Measurements from ENCODE around the gene AADACL4. TPM values are rescaled to one million over a fixed set of nuclear protein-coding genes. Genes with fewer than 3 reads are reported as not detected.

Gene AADACL4
- total and polyA plus RNA-seq, 2 of the 8 experiments (the other 6 are each of a cell fraction or from before 2014, with no cell fraction given), result 0.08 TPM; not detected in 1

GRCh38 chr1:12594490-12594889 is 49.4 kb upstream of the AADACL4 start:
- H3K4me3 ChIP-seq (ENCODE audit: extremely low read depth in 1 of 4, insufficient read depth in 2 of 4, low read depth in 3 of 4, low read length in 4 of 4), result peak overlapping the region; percentile 22 to 66 (median 38); a peak in 5 of 8 replicates
- H2BK5ac ChIP-seq (ENCODE audit: low read depth, low read length), result 0 out of 2 replicates have a peak overlapping the region, but pooled peaks have one; percentile 9
- H2BK15ac ChIP-seq (ENCODE audit: low read length), result peak overlapping the region; percentile 12; the same call in 1 of the 2 replicates
- no peak overlapping the region for H2AFZ ChIP-seq (ENCODE audit: low read length)
- no peak overlapping the region for H2BK20ac ChIP-seq (ENCODE audit: low read length)
- peaks cover 9% of the 10 kb centered on the region; the same call in 1 of the 2 replicates for H3K23me2 ChIP-seq (ENCODE audit: low read depth, low read length)
- H3K9me3 ChIP-seq (ENCODE audit: insufficient read depth in 2 of 2, low read depth in 1 of 2, low read length in 1 of 2), result no peaks in the 10 kb centered on the region
- H3K36me3 ChIP-seq (ENCODE audit: control insufficient read depth in 2 of 4, insufficient read depth in 4 of 4, low read length in 3 of 4), result no peaks in the 10 kb centered on the region; a peak in 2 of 8 replicates
- peaks cover 4% of the 10 kb centered on the region for H3K79me1 ChIP-seq (ENCODE audit: low read depth, low read length)
- peaks cover 12 to 15% of the 10 kb centered on the region in 2 experiments for H4K20me1 ChIP-seq (replicated peaks in 1 of 2; ENCODE audit: control insufficient read depth in 1 of 2, insufficient read depth in 2 of 2, low read length in 2 of 2)
- no peak overlapping the region for H2BK120ac ChIP-seq (replicated peaks; ENCODE audit: low read depth, low read length)
- CTCF ChIA-PET (ENCODE audit: partially characterized antibody), result interaction anchor here (1.3 to 2.8 kb wide), 5 partner anchors 11 to 319 kb away, joined by 3 to 27 read pairs (median 4); partner anchors contain the start of gene DHRS3
- H4K8ac ChIP-seq (ENCODE audit: extremely low read depth, insufficient read depth, low read length), result 0 out of 2 replicates have a peak overlapping the region, but pooled peaks have one; percentile 72
- peaks cover 10 to 25% (median 16%) of the 10 kb centered on the region in 4 experiments for H3K4me1 ChIP-seq (replicated peaks in 1 of 4; ENCODE audit: control insufficient read depth in 3 of 4, insufficient read depth in 4 of 4, low read length in 3 of 4)
- H3K4ac ChIP-seq (replicated peaks; ENCODE audit: insufficient read length, low read depth, low read length), result no peak overlapping the region
- H2BK12ac ChIP-seq (ENCODE audit: low read depth, low read length), result 0 out of 2 replicates have a peak overlapping the region, but pooled peaks have one; percentile 39
- FAIRE-seq (no peak), DNase-seq (ENCODE audit: low read depth in 1 of 2, low spot score in 2 of 2) (no peak)
- no peak overlapping the region for H3K14ac ChIP-seq (ENCODE audit: insufficient read length)
- H4K5ac ChIP-seq (ENCODE audit: insufficient read length, low read depth, low read length), result no peak overlapping the region
- POLR2A ChIA-PET (ENCODE audit: partially characterized antibody), result interaction anchor here (0.8 to 2.8 kb wide), 6 partner anchors 17 to 52 kb away, joined by 3 to 24 read pairs (median 4); no protein-coding TSS in a partner anchor
- no peak overlapping the region for H3K9ac ChIP-seq (replicated peaks in 1 of 4; ENCODE audit: extremely low read depth in 1 of 4, low read depth in 3 of 4, low read length in 3 of 4)
- no peak overlapping the region for H3K56ac ChIP-seq (replicated peaks; ENCODE audit: insufficient read length, low read depth, low read length)
- peak overlapping the region; percentile 84 to 87 for H3K4me2 ChIP-seq (ENCODE audit: insufficient read depth in 1 of 2, low read depth in 2 of 2, low read length in 2 of 2)
- WGBS, 2 experiments (ENCODE audit: extremely low coverage in 1 of 2, insufficient coverage in 1 of 2, insufficient read length in 1 of 2, insufficient replicate concordance in 2 of 2, low coverage in 1 of 2, low lambda C conversion rate in 2 of 2, missing lambda C conversion rate in 1 of 2), result 61% methylated on average over 6 of the region's 6 CpGs; no CpG with 5 or more reads in 1 of the 2 experiments
- H4K91ac ChIP-seq (replicated peaks; ENCODE audit: insufficient read length, low read length), result peak overlapping the region; percentile 8
- H3K27me3 ChIP-seq (replicated peaks in 1 of 4; ENCODE audit: control insufficient read depth in 3 of 4, extremely low read depth in 1 of 4, insufficient read depth in 3 of 4, low read length in 3 of 4), result peaks cover 0 to 2% (median 0%) of the 10 kb centered on the region in 4 experiments; a peak in 1 of 7 replicates
- H3K27ac ChIP-seq (ENCODE audit: low read depth, low read length), result no peak overlapping the region; the same call in 1 of the 2 replicates
- peaks cover 0 to 40% of the 10 kb centered on the region in 2 experiments; a peak in 2 of 4 replicates for H3K79me2 ChIP-seq (ENCODE audit: control insufficient read depth in 1 of 2, insufficient read depth in 2 of 2, low read length in 2 of 2)
- no peak overlapping the region for H3K23ac ChIP-seq (ENCODE audit: insufficient read length)
- no peak overlapping the region for H3K18ac ChIP-seq (ENCODE audit: extremely low read depth, low read length)
- peak overlapping the region; percentile 75; the same call in 1 of the 2 replicates for H2AK5ac ChIP-seq (ENCODE audit: low read depth, low read length)
- TF ChIP-seq RAD21 (IDR thresholded peaks at IDR 0.05 in 1 of 2, conservative IDR thresholded peaks at IDR 0.05 in 1 of 2; ENCODE audit: low read depth in 2 of 2, low read length in 2 of 2), result no peak; a peak in 1 of 4 replicates
- TF ChIP-seq CBX8 (IDR thresholded peaks at IDR 0.05; ENCODE audit: borderline replicate concordance, low read depth, low read length), result no peak
- peak; percentile 80 for TF ChIP-seq KDM1A (IDR thresholded peaks at IDR 0.05; ENCODE audit: borderline replicate concordance, low read length)
- peak in 2 of 3 experiments; percentile 16; a peak in 2 of 4 replicates for TF ChIP-seq CTCF (IDR thresholded peaks at IDR 0.05; ENCODE audit: control extremely low read depth in 1 of 3, insufficient read depth in 1 of 3, low read depth in 1 of 3, low read length in 3 of 3)
- TF ChIP-seq YY1 (IDR thresholded peaks at IDR 0.05; ENCODE audit: low read depth, low read length), result no peak
- TF ChIP-seq SIX5 (IDR thresholded peaks at IDR 0.05; ENCODE audit: low read depth, low read length), result no peak
- no peak for TF ChIP-seq RNF2 (IDR thresholded peaks at IDR 0.05; ENCODE audit: borderline replicate concordance, low read depth, low read length, missing control alignments, poor library complexity, severe bottlenecking)
- no peak for TF ChIP-seq NRF1 (IDR thresholded peaks at IDR 0.05; ENCODE audit: low read depth, low read length)

All from H1 (cell line).